Kidney (tissue), 14 donors: Measurements from ENCODE around the gene SLC35G6. TPM values are rescaled to one million over a fixed set of nuclear protein-coding genes. Genes with fewer than 3 reads are reported as not detected.
A peak's percentile ranks its signal among the peaks of the same experiment; 100 is the strongest.

Experiments used
- DNase-seq, 5 donors: peaks; one replicate each; pipeline ENCODE4 v3.0.0-alpha.2; 2013 to 2020
- FAIRE-seq: peaks from 2 replicates; lab custom pipeline; 2012; peaks lifted over from hg19 to GRCh38; lab: Jason Lieb, UNC
- H3K27ac ChIP-seq, 2 donors: one replicate each; pipeline ENCODE4 v1.7.0; 2013; ENCODE audit warnings: low read depth in 2 of 2, low read length in 2 of 2, inconsistent platforms in 1 of 2
- H3K27me3 ChIP-seq: one replicate; pipeline ENCODE4 v1.7.1; 2013; ENCODE audit warnings: low read length, inconsistent platforms; ENCODE audit not compliant: control insufficient read depth, insufficient read depth
- H3K36me3 ChIP-seq, 3 donors: one replicate each; pipeline versions ENCODE4 v1.7.0 to v1.7.1; 2013; ENCODE audit warnings: low read length in 3 of 3, control low read depth in 1 of 3, inconsistent platforms in 1 of 3; ENCODE audit not compliant: insufficient read depth in 3 of 3, control insufficient read depth in 2 of 3
- H3K4me1 ChIP-seq, 3 donors: one replicate each; pipeline versions ENCODE4 v1.7.0 to v1.7.1; 2013; ENCODE audit warnings: low read length in 3 of 3, inconsistent platforms in 1 of 3, low read depth in 1 of 3; ENCODE audit not compliant: control insufficient read depth in 2 of 3, insufficient read depth in 2 of 3
- H3K4me3 ChIP-seq, 3 donors: one replicate each; pipeline versions ENCODE4 v1.7.0 to v1.8.1; 2013; ENCODE audit warnings: low read length in 3 of 3, control low read depth in 1 of 3, inconsistent platforms in 1 of 3
- H3K9ac ChIP-seq, 3 donors: one replicate each; pipeline versions ENCODE4 v1.7.0 to v1.7.1; 2013; ENCODE audit warnings: low read length in 3 of 3, control low read depth in 1 of 3, inconsistent platforms in 1 of 3
- H3K9me3 ChIP-seq, 3 donors: one replicate each; pipeline versions ENCODE4 v1.7.0 to v1.7.1; 2013; ENCODE audit warnings: low read length in 3 of 3, control low read depth in 1 of 3, inconsistent platforms in 1 of 3; ENCODE audit not compliant: control insufficient read depth in 2 of 3, insufficient read depth in 1 of 3
- intact Hi-C: fragments of 100-400 bp; cut with DNase I; formaldehyde crosslinking; loops from one replicate; pipeline ENCODE4 v1.11.1; 2022
- polyA plus RNA-seq: library from polyadenylated mRNA; stranded (reverse); fragments of 350-450 nt; fragmentation: Illumina TruSeq; extraction: RNeasy Lipid Tissue Mini Kit (QIAGEN cat#74804); gene quantifications from one replicate; pipeline ENCODE4 v1.2.3, GENCODE V29; 2014; ENCODE audit warnings: low read depth, low replicate concordance; ENCODE audit not compliant: insufficient read depth
- total RNA-seq: library from RNA; stranded (reverse); fragmentation: NEBNext Ultra II Directional; extraction: Animal tissue kit (Norgen Biotek cat#: 25700); gene quantifications from one replicate; pipeline ENCODE4 v1.2.1, GENCODE V29; 2021
- TF ChIP-seq, protein P1 (sequence below): IDR thresholded peaks from 3 replicates; pipeline ENCODE4 v1.5.1; 2012; ENCODE audit warnings: mild to moderate bottlenecking, moderate library complexity, borderline replicate concordance; ENCODE audit not compliant: insufficient read depth; ENCODE audit errors: extremely low read depth
- donor health status: control.
- donor health status: control.
- donor health status: control.
- donor health status: control.
- donor health status: control.
- donor health status: DM: yes; HTN: yes; CAD: no.
- donor health status: Normal renal cell carcinoma (clear cell type).

The SLC35G6 gene
- total and polyA plus RNA-seq, 2 donors from 2014 or later, result not detected

DNA sequence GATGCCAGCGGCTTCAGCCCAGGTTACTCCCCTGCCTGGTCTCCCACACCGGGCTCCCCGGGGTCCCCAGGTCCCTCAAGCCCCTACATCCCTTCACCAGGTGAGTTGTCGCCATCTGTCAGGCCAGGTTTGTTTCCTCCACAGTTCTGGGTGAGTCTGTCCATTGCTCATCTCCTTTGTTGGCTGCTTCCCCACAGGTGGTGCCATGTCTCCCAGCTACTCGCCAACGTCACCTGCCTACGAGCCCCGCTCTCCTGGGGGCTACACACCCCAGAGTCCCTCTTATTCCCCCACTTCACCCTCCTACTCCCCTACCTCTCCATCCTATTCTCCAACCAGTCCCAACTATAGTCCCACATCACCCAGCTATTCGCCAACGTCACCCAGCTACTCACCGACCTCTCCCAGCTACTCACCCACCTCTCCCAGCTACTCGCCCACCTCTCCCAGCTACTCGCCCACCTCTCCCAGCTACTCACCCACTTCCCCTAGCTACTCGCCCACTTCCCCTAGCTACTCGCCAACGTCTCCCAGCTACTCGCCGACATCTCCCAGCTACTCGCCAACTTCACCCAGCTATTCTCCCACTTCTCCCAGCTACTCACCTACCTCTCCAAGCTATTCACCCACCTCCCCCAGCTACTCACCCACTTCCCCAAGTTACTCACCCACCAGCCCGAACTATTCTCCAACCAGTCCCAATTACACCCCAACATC lies 31.7 kb downstream of the SLC35G6 start:
- TF ChIP-seq, protein P1, sequence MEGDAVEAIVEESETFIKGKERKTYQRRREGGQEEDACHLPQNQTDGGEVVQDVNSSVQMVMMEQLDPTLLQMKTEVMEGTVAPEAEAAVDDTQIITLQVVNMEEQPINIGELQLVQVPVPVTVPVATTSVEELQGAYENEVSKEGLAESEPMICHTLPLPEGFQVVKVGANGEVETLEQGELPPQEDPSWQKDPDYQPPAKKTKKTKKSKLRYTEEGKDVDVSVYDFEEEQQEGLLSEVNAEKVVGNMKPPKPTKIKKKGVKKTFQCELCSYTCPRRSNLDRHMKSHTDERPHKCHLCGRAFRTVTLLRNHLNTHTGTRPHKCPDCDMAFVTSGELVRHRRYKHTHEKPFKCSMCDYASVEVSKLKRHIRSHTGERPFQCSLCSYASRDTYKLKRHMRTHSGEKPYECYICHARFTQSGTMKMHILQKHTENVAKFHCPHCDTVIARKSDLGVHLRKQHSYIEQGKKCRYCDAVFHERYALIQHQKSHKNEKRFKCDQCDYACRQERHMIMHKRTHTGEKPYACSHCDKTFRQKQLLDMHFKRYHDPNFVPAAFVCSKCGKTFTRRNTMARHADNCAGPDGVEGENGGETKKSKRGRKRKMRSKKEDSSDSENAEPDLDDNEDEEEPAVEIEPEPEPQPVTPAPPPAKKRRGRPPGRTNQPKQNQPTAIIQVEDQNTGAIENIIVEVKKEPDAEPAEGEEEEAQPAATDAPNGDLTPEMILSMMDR, result no peak
- Histone ChIP-seq H3K27ac (no peak overlapping the region), H3K4me3 (no peak overlapping the region), H3K9ac (no peak overlapping the region), H3K36me3 (peaks cover 12 to 56% (median 45%) of the 10 kb centered on the region in 3 donors), H3K27me3 (no peaks in the 10 kb centered on the region), H3K9me3 (no peaks in the 10 kb centered on the region), H3K4me1 (no peaks in the 10 kb centered on the region)
- FAIRE-seq (no peak), DNase-seq (no peak)
- intact Hi-C loops, result no loop called here

DNA sequence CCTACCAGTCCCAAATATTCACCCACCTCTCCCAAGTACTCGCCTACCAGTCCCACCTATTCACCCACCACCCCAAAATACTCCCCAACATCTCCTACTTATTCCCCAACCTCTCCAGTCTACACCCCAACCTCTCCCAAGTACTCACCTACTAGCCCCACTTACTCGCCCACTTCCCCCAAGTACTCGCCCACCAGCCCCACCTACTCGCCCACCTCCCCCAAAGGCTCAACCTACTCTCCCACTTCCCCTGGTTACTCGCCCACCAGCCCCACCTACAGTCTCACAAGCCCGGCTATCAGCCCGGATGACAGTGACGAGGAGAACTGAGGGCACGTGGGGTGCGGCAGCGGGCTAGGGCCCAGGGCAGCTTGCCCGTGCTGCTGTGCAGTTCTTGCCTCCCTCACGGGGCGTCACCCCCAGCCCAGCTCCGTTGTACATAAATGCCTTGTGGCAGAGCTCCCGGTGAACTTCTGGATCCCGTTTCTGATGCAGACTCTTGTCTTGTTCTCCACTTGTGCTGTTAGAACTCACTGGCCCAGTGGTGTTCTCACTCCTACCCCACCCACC lies 32.7 kb downstream of the SLC35G6 start:
- intact Hi-C loops, result no loop called here
- H3K27ac ChIP-seq, result no peak overlapping the region
- DNase-seq, result no peak

DNA sequence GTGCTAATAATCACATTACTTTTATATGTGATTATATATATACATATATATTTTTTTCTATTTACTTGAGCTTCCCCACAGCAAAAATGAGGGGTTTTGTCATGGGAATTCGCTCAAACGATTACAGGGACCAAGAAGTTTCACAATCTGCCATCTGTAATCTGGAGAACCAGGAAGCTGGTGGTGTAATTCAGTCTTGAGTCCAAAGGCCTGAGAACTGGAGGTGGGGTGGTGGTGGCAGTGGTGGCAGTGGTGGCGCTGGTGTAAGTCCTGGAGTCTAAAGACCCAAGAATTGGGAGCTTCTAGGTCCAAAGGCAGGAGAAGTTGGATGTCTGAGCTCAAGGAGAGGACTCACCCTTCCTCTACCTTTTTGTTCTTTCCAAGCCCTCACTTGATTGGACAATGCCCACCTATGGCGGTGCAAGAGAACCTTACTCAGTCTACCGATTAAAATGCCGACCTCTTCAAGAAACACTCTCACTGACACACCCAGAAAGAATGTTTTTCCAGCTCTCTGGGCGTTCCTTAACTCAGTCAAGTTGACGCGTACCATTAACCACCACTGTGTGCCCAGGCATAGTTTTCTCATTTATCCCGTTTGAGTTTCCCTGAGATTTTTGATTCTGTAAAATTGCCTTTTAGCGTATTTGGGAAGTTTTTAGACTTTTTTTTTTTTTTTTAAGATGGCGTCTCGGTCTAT lies 34.8 kb downstream of the SLC35G6 start:
- no peak overlapping the region for H3K27ac ChIP-seq
- DNase-seq (peak in 2 of 5 donors; percentile 16 to 26), FAIRE-seq (no peak)
- H3K9me3 ChIP-seq, result no peaks in the 10 kb centered on the region
- TF ChIP-seq, protein P1, result no peak
- H3K9ac ChIP-seq, result no peak overlapping the region
- no peaks in the 10 kb centered on the region for H3K4me1 ChIP-seq
- H3K36me3 ChIP-seq, result peaks cover 4 to 29% (median 23%) of the 10 kb centered on the region in 3 donors
- intact Hi-C loops, result no loop called here
- H3K27me3 ChIP-seq, result no peaks in the 10 kb centered on the region
- no peak overlapping the region for H3K4me3 ChIP-seq

More for the DNA sequence above, 32.7 kb downstream of the SLC35G6 start:
- Histone ChIP-seq H3K4me3 (no peak overlapping the region), H3K36me3 (peaks cover 8 to 47% (median 38%) of the 10 kb centered on the region in 3 donors), H3K9me3 (no peaks in the 10 kb centered on the region), H3K27me3 (no peaks in the 10 kb centered on the region), H3K4me1 (no peaks in the 10 kb centered on the region), H3K9ac (no peak overlapping the region)
- TF ChIP-seq, protein P1, result no peak
- FAIRE-seq, result no peak
